GM10266 (cell line): Measurements from ENCODE around the gene TBKBP1.

Source experiments
- DNase-seq: peaks from one replicate; pipeline ENCODE4 v3.0.0; 2012; ENCODE audit errors: extremely low spot score
- CTCF ChIP-seq: IDR thresholded peaks from 2 replicates; pipeline ENCODE4 v1.5.1; 2012; ENCODE audit warnings: mild to moderate bottlenecking, low read depth; ENCODE audit not compliant: control insufficient read depth, insufficient read depth; ENCODE audit errors: missing control alignments

Gene TBKBP1

GRCh38 chr17:47695429-47696376 lies 1.7 kb downstream of the TBKBP1 start:
- DNase-seq, result peak; percentile 12
- no peak for TF ChIP-seq CTCF

GRCh38 chr17:47696717-47697642 lies 3.0 kb downstream of the TBKBP1 start:
- DNase-seq, result peak; percentile 17
- no peak for TF ChIP-seq CTCF

- TF ChIP-seq CTCF, result no peak
- DNase-seq, result peak; percentile 27
Measured at GRCh38 chr17:47697906-47698711, 4.1 kb downstream of the TBKBP1 start.

GRCh38 chr17:47698749-47699535 lies 5.0 kb downstream of the TBKBP1 start:
- peak; percentile 93 for DNase-seq
- peak; percentile 91 for TF ChIP-seq CTCF

- DNase-seq, result no peak
- TF ChIP-seq CTCF, result no peak
Measured at GRCh38 chr17:47699536-47699840, 5.5 kb downstream of the TBKBP1 start.
